Endothelial cell of umbilical vein (primary cell): ENCODE data around the gene NUP214. TPM values are rescaled to one million over a fixed set of nuclear protein-coding genes. Genes with fewer than 3 reads are reported as not detected.

Experiments used
- BruUV-seq: library from RNA; stranded (reverse); fragments of 400-500 nt; replicated peaks from 2 replicates; lab custom pipeline; 2021; lab: Mats Ljungman, UMichigan
- CTCF ChIA-PET: fragments of 300-600, 350-600 bp; sonication (Branson Sonifier 250); formaldehyde crosslinking; loops from one replicate; lab custom pipeline; 2021; ENCODE audit warnings: antibody characterized with exemption, inconsistent platforms; lab: Charles Lee
- POLR2A ChIA-PET: fragments of 300-600, 350-600 bp; sonication (Branson Sonifier 250); formaldehyde crosslinking; loops from one replicate; lab custom pipeline; 2021; ENCODE audit warnings: antibody characterized with exemption, inconsistent platforms; lab: Charles Lee
- DNase-seq: peaks from one replicate; pipeline ENCODE4 v3.0.0-alpha.2; 2011; ENCODE audit warnings: low read depth, low spot score
- FAIRE-seq: peaks from 2 replicates; lab custom pipeline; 2011; peaks lifted over from hg19 to GRCh38; lab: Jason Lieb, UNC
- H2AFZ ChIP-seq: 2 replicates; pipeline ENCODE4 v1.6.0; 2012; ENCODE audit warnings: low read depth, low read length, control low read depth, inconsistent platforms
- H3K27ac ChIP-seq: 2 replicates; pipeline ENCODE4 v1.5.1; 2011; ENCODE audit warnings: low read depth, mild to moderate bottlenecking, control low read depth, low read length, moderate library complexity; ENCODE audit not compliant: insufficient read depth
- H3K27me3 ChIP-seq, 2 experiments: 2 replicates each; pipeline versions ENCODE4 v1.6.0 to v1.6.1; 2011; ENCODE audit warnings: low read length in 2 of 2, mixed read lengths in 1 of 2; ENCODE audit not compliant: control insufficient read depth in 2 of 2, insufficient read depth in 2 of 2
- H3K36me3 ChIP-seq, 2 experiments: 2 replicates in 1 of 2; 3 replicates in 1 of 2; pipeline ENCODE4 v1.5.1; 2011; ENCODE audit warnings: low read length in 2 of 2, mild to moderate bottlenecking in 1 of 2, moderate library complexity in 1 of 2; ENCODE audit not compliant: control insufficient read depth in 2 of 2, insufficient read depth in 2 of 2; ENCODE audit errors: extremely low read depth in 1 of 2
- H3K4me1 ChIP-seq: 3 replicates; pipeline ENCODE4 v1.5.1; 2011; ENCODE audit warnings: mild to moderate bottlenecking, low read length; ENCODE audit not compliant: control insufficient read depth, insufficient read depth; ENCODE audit errors: extremely low read depth
- H3K4me2 ChIP-seq: 2 replicates; pipeline ENCODE4 v1.6.1; 2011; ENCODE audit warnings: low read length, control low read depth, mixed read lengths; ENCODE audit not compliant: insufficient read depth
- H3K4me3 ChIP-seq, 3 experiments: fragments of 200-600 bp in 1 of 3; sonication (generic), shearing (Covaris generic) in 1 of 3; replicated peaks in 1 of 3; 2 replicates each; pipeline ENCODE4 v1.5.1; 2011 to 2016; ENCODE audit warnings: control low read depth in 3 of 3, low read length in 3 of 3, mild to moderate bottlenecking in 2 of 3, inconsistent platforms in 1 of 3, low read depth in 1 of 3, moderate library complexity in 1 of 3; ENCODE audit not compliant: insufficient read depth in 1 of 3
- H3K79me2 ChIP-seq: 2 replicates; pipeline ENCODE4 v1.6.0; 2012; ENCODE audit warnings: low read length, inconsistent platforms; ENCODE audit not compliant: control insufficient read depth, insufficient read depth
- H3K9ac ChIP-seq: replicated peaks from 2 replicates; pipeline ENCODE3; 2011; ENCODE audit warnings: low read length, control low read depth; ENCODE audit not compliant: insufficient read depth; ENCODE audit errors: extremely low read depth
- H3K9me1 ChIP-seq: replicated peaks from 3 replicates; pipeline ENCODE4 v1.6.0; 2011; ENCODE audit warnings: mild to moderate bottlenecking, low read length; ENCODE audit not compliant: control insufficient read depth, insufficient read depth; ENCODE audit errors: extremely low read depth
- H3K9me3 ChIP-seq: replicated peaks from 2 replicates; pipeline ENCODE4 v1.5.1; 2012; ENCODE audit warnings: low read length, inconsistent platforms; ENCODE audit not compliant: control insufficient read depth, insufficient read depth
- H4K20me1 ChIP-seq: replicated peaks from 2 replicates; pipeline ENCODE3; 2011; ENCODE audit warnings: mild to moderate bottlenecking, low read length; ENCODE audit not compliant: control insufficient read depth, insufficient read depth; ENCODE audit errors: extremely low read depth
- CTCF ChIP-seq, 2 donors: IDR thresholded peaks; 1 replicate in 1 of 2; 2 replicates in 1 of 2; pipeline ENCODE4 v1.5.1; 2011; ENCODE audit warnings: low read length in 2 of 2, mild to moderate bottlenecking in 2 of 2, moderate library complexity in 2 of 2, control low read depth in 1 of 2, inconsistent platforms in 1 of 2, low read depth in 1 of 2; ENCODE audit not compliant: insufficient read depth in 1 of 2; ENCODE audit errors: extremely low read depth in 1 of 2
- EZH2 ChIP-seq: IDR thresholded peaks from 2 replicates; pipeline ENCODE4 v1.6.1; 2012; ENCODE audit warnings: borderline replicate concordance, low read depth, mild to moderate bottlenecking, moderate library complexity, low read length, inconsistent platforms; ENCODE audit not compliant: severe bottlenecking
- FOS ChIP-seq: IDR thresholded peaks from 2 replicates; pipeline ENCODE4 v1.6.1; 2011; ENCODE audit warnings: mild to moderate bottlenecking, low read length, moderate library complexity, borderline replicate concordance; ENCODE audit not compliant: insufficient read depth
- GATA2 ChIP-seq: IDR thresholded peaks from 2 replicates; pipeline ENCODE4 v1.7.0; 2011; ENCODE audit warnings: low read depth, mild to moderate bottlenecking, moderate library complexity, mixed read lengths, low read length; ENCODE audit not compliant: insufficient read length, insufficient read depth
- JUN ChIP-seq: IDR thresholded peaks from 2 replicates; pipeline ENCODE4 v1.6.1; 2011; ENCODE audit warnings: borderline replicate concordance, low read depth; ENCODE audit not compliant: insufficient read length, insufficient read depth
- POLR2AphosphoS5 ChIP-seq: IDR thresholded peaks from 2 replicates; pipeline ENCODE4 v1.6.1; 2012; ENCODE audit warnings: low read depth, mild to moderate bottlenecking, control low read depth, low read length, moderate library complexity; ENCODE audit not compliant: insufficient read depth
- dilution Hi-C: fragments of 300-500 bp; cut with MboI; formaldehyde crosslinking; loops from one replicate; pipeline ENCODE4 v1.15.0; 2019; ENCODE audit warnings: low sequenced_read_pairs; ENCODE audit not compliant: extremely low pct_ligation_motif_present
- intact Hi-C: fragments of 100-400 bp; cut with micrococcal nuclease; formaldehyde crosslinking; loops from one replicate; pipeline ENCODE4 v1.10.0; 2022
- polyA plus RNA-seq, 4 experiments: library from polyadenylated mRNA; depleted of rRNA in 3 of 4; stranded (reverse) in 3 of 4; unstranded in 1 of 4; fragments of >200 nt; gene quantifications; 2 replicates each; pipeline versions ENCODE4 v1.2.1 to v1.2.3, GENCODE V29; 2011 to 2012; ENCODE audit warnings: missing spikeins in 1 of 4
- total RNA-seq: library from RNA; stranded (reverse); gene quantifications from 2 replicates; pipeline ENCODE4 v1.2.3, GENCODE V29; 2021

Gene NUP214
- total and polyA plus RNA-seq, 2 donors (not counting 3 experiments of a cell fraction or from before 2014, with no cell fraction given): 28.7 to 65.9 TPM

- Histone ChIP-seq H3K4me2 (peak overlapping the region; percentile 56), H3K36me3 (peaks cover 0 to 20% of the 10 kb centered on the region in 2 experiments), H4K20me1 (no peaks in the 10 kb centered on the region), H3K79me2 (no peaks in the 10 kb centered on the region), H3K27me3 (no peaks in the 10 kb centered on the region), H2AFZ (peak overlapping the region; percentile 70), H3K9me3 (no peaks in the 10 kb centered on the region), H3K9me1 (no peaks in the 10 kb centered on the region), H3K4me1 (peaks cover 32% of the 10 kb centered on the region), H3K9ac (peak overlapping the region; percentile 83), H3K4me3 (no peak overlapping the region), H3K27ac (peak overlapping the region; percentile 97)
- no TSS peak for BruUV-seq
- DNase-seq (peak; percentile 83), FAIRE-seq (no peak)
- dilution Hi-C loops: no loop called here
- intact Hi-C loops: loop anchor here (1.0 kb wide), 1 partner anchor 11 kb away; no protein-coding TSS in a partner anchor
- TF ChIP-seq POLR2AphosphoS5 (no peak), EZH2 (no peak), CTCF (IDR thresholded peaks at IDR 0.05; ENCODE audit: extremely low read depth in 1 of 2, insufficient read depth in 1 of 2, low read depth in 1 of 2, low read length in 2 of 2) (no peak), GATA2 (no peak), JUN (no peak), FOS (no peak)
- POLR2A ChIA-PET: interaction anchor here (0.6 to 1.6 kb wide), 4 partner anchors 20 to 1046 kb away, joined by 3 to 7 read pairs (median 4); no protein-coding TSS in a partner anchor
- CTCF ChIA-PET: interaction anchor here (1.0 to 2.2 kb wide), 4 partner anchors 22 to 99 kb away, joined by 3 to 13 read pairs (median 6); partner anchors contain the start of gene FAM78A
Observed at GRCh38 chr9:131237291-131237690, 111.9 kb downstream of the NUP214 start.
